ENCODE results near the gene DNAJA3.
A peak's percentile ranks its signal among the peaks of the same experiment; 100 is the strongest.

Gene DNAJA3

GRCh38 chr16:4450430-4450829, 24.8 kb downstream of the DNAJA3 start:
- TF ChIP-seq POLR2A (IDR thresholded peaks at IDR 0.05; ENCODE audit: low read length) (no peak), GATA1 (IDR thresholded peaks at IDR 0.05; ENCODE audit: low read depth, low read length) (no peak)
- no peak for DNase-seq

- DNase-seq: peak; percentile 61 to 84
- TF ChIP-seq GATA1 (IDR thresholded peaks at IDR 0.05; ENCODE audit: low read depth, low read length) (no peak), POLR2A (IDR thresholded peaks at IDR 0.05; ENCODE audit: low read length) (no peak)
Measured at GRCh38 chr16:4450931-4451519, 25.4 kb downstream of the DNAJA3 start.

DNA sequence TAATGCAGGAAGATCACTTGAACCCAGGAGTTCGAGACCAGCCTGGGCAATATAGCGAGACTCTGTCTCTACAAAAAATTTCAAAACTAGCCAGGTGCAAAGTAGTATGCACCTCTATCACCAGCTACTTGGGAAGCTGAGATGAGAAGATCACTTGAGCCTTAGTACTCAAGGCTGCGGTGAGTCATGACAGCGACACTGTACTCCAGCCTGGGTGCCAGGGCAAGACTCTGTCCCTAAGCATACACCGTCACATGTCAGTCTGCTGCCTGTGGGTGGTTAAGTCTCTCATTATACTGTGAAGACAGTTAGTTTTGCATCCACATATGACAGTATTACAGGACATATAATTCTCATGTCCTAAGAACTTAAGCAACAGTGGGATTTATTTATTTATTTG, 27.0 kb downstream of the DNAJA3 start:
- TF ChIP-seq POLR2A (IDR thresholded peaks at IDR 0.05; ENCODE audit: low read length) (no peak), GATA1 (IDR thresholded peaks at IDR 0.05; ENCODE audit: low read depth, low read length) (no peak)
- DNase-seq: no peak

DNA sequence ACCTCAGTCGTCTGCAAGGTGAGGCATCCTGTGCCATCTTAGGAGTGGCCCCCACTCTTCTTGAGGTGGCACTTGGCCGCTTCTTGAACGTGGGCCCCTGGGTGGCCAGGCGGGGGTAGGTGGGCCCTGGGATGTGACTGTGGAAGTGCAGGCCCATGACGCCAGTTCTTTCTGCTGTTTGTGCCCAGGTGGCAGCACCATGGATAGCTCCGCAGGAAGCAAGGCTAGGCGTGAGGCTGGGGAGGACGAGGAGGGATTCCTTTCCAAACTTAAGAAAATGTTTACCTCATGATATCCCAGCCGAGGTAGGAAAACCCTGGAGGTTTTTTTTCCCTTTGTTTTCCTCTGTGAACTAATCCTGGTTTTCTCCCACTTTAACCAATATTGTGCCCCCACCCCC, 29.0 kb downstream of the DNAJA3 start:
- TF ChIP-seq POLR2A (IDR thresholded peaks at IDR 0.05; ENCODE audit: low read length): no peak
- TF ChIP-seq GATA1 (IDR thresholded peaks at IDR 0.05; ENCODE audit: low read depth, low read length): no peak
- no peak for DNase-seq

- TF ChIP-seq GATA1 (IDR thresholded peaks at IDR 0.05; ENCODE audit: low read depth, low read length): no peak
- no peak for TF ChIP-seq POLR2A (IDR thresholded peaks at IDR 0.05; ENCODE audit: low read length)
Measured at GRCh38 chr16:4455081-4455480, 29.4 kb downstream of the DNAJA3 start.

GRCh38 chr16:4455951-4456350, 30.3 kb downstream of the DNAJA3 start:
- TF ChIP-seq POLR2A (IDR thresholded peaks at IDR 0.05; ENCODE audit: low read length) (no peak), GATA1 (IDR thresholded peaks at IDR 0.05; ENCODE audit: low read depth, low read length) (no peak)
- DNase-seq: no peak

More at GRCh38 chr16:4455081-4455480, 29.4 kb downstream of the DNAJA3 start:
- DNase-seq: no peak

GRCh38 chr16:4460936-4461249, 35.2 kb downstream of the DNAJA3 start:
- TF ChIP-seq POLR2A (IDR thresholded peaks at IDR 0.05; ENCODE audit: low read length) (no peak), GATA1 (IDR thresholded peaks at IDR 0.05; ENCODE audit: low read depth, low read length) (no peak)

DNA sequence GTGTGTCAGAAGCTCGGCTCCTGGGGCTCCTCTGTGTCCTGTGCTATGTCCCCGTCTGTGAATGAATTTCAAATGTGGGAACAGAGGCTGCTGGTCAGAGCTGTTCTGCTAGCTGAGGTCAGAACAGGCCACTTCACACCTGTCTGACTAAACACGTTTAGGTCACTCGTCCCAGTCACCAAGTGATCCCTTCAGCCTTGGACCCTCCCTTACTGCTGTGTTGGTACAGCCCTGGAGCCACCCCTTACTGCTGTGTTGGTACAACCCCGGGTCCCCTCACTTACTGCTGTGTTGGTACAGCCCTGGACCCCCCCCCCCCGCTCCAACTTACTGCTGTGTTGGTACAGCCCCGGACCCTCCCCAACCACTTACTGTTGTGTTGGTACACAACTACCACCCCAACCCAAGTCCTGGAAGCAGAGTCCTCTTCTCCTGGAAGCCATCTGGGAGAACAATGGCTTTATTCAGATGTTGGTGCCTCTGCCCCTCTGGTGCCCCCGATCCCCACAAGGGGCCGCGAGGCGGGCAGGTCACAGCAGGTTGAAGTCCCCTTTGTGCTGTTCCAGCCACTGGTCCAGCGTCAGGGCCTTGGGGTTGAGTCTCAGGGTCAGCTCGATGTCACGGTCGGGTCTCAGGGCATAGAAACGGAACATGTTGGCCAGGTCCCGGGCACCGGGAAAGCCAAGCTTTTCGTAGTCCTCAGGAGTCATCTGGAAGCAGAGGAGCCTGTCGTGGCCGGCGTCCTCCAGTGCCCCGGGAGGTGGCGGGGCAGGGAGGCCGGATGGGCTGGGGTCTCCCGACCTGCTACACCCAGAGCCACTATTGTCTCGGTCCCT, 35.8 kb downstream of the DNAJA3 start:
- no peak for TF ChIP-seq GATA1 (IDR thresholded peaks at IDR 0.05; ENCODE audit: low read depth, low read length)
- no peak for TF ChIP-seq POLR2A (IDR thresholded peaks at IDR 0.05; ENCODE audit: low read length)
- DNase-seq: no peak

More at GRCh38 chr16:4460936-4461249, 35.2 kb downstream of the DNAJA3 start:
- no peak for DNase-seq

GRCh38 chr16:4463522-4464163, 38.0 kb downstream of the DNAJA3 start:
- TF ChIP-seq GATA1 (IDR thresholded peaks at IDR 0.05; ENCODE audit: low read depth, low read length): no peak
- no peak for TF ChIP-seq POLR2A (IDR thresholded peaks at IDR 0.05; ENCODE audit: low read length)
- DNase-seq: no peak

GRCh38 chr16:4465977-4466779, 40.5 kb downstream of the DNAJA3 start:
- TF ChIP-seq POLR2A (IDR thresholded peaks at IDR 0.05; ENCODE audit: low read length): peak; percentile 5
- no peak for TF ChIP-seq GATA1 (IDR thresholded peaks at IDR 0.05; ENCODE audit: low read depth, low read length)
- no peak for DNase-seq

DNA sequence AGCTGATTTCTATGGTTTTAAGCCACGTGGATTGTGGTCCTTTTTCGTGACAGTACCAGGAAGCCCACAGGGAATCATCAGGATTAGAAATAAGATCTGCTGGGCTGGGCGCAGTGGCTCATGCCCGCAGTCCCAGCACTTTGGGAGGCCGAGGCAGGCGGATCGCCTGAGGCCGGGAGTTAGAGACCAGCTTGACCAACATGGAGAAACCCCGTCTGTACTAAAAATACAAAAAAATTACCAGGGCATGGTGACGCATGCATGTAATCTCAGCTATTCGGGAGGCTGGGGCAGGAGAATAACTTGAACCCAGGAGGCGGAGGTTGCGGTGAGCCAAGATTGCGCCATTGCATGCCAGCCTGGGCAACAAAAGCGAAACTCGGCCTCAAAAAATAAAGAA, 42.2 kb downstream of the DNAJA3 start:
- TF ChIP-seq GATA1 (IDR thresholded peaks at IDR 0.05; ENCODE audit: low read depth, low read length) (no peak), POLR2A (IDR thresholded peaks at IDR 0.05; ENCODE audit: low read length) (no peak)
- no peak for DNase-seq

DNA sequence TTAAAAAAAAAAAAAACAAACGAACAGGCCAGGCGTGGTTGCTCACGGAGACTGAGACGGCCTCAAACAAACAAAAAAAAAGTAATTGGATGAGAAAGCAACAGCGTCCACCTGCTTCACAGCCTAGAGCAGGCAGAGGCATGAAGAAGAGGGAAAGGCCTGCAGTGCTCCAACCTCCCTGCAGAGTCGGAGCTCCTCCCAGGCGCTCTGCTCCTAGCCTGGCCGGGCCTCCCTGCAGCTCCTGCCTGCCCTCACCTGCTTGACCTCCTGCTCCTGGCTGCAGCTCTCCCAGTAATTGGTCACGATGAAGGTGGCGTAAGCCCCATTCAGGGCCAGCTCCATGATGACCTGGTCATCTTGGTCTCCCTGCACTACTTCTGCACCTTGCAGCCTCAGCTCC, 43.3 kb downstream of the DNAJA3 start:
- no peak for DNase-seq
- TF ChIP-seq POLR2A (IDR thresholded peaks at IDR 0.05; ENCODE audit: low read length) (no peak), GATA1 (IDR thresholded peaks at IDR 0.05; ENCODE audit: low read depth, low read length) (no peak)

- no peak for DNase-seq
- no peak for TF ChIP-seq POLR2A (IDR thresholded peaks at IDR 0.05; ENCODE audit: low read length)
- no peak for TF ChIP-seq GATA1 (IDR thresholded peaks at IDR 0.05; ENCODE audit: low read depth, low read length)
Measured at GRCh38 chr16:4471869-4472268, 46.2 kb downstream of the DNAJA3 start.

DNA sequence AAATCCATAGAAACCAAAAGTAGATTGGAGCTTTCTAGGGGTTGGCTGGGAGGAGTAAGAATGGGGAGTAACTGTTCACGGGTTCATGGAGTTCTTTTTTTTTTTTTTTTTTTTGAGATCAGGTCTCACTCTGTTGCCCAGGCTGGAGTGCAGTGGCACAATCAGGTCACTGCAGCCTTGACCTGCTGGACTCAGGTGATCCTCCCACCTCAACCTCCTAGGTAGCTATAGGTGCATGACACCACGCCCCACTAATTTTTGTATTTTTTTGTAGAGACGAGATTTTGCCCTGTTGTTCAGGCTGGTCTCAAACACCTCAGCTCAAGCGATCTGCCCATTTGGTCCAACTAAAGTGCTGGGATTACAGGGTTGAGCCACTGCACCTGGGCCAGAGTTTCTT, 47.2 kb downstream of the DNAJA3 start:
- no peak for DNase-seq
- TF ChIP-seq GATA1 (IDR thresholded peaks at IDR 0.05; ENCODE audit: low read depth, low read length): no peak
- TF ChIP-seq POLR2A (IDR thresholded peaks at IDR 0.05; ENCODE audit: low read length): no peak

Data from erythroblast (primary cell).